HUES6 (cell line): ENCODE data around the gene BCAS3.

Experiments
- H3K27ac ChIP-seq: 2 replicates; pipeline ENCODE4 v1.7.0; 2013; ENCODE audit warnings: low read depth, mild to moderate bottlenecking, low read length, inconsistent platforms
- H3K27me3 ChIP-seq: 2 replicates; pipeline ENCODE4 v1.6.1; 2013; ENCODE audit warnings: low read length; ENCODE audit not compliant: control insufficient read depth, insufficient read depth
- H3K36me3 ChIP-seq: 2 replicates; pipeline ENCODE4 v1.6.1; 2013; ENCODE audit warnings: low read length; ENCODE audit not compliant: control insufficient read depth, insufficient read depth
- H3K4me1 ChIP-seq: 2 replicates; pipeline ENCODE4 v1.6.1; 2013; ENCODE audit warnings: low read length; ENCODE audit not compliant: control insufficient read depth, insufficient read depth
- H3K4me3 ChIP-seq: 2 replicates; pipeline ENCODE4 v1.5.1; 2013; ENCODE audit warnings: low read depth, low read length
- H3K9ac ChIP-seq: one replicate; pipeline ENCODE4 v1.6.1; 2013; ENCODE audit warnings: mild to moderate bottlenecking, low read length
- H3K9me3 ChIP-seq: 2 replicates; pipeline ENCODE4 v1.6.1; 2013; ENCODE audit warnings: low read depth, low read length; ENCODE audit not compliant: control insufficient read depth, insufficient read depth

The BCAS3 gene

GRCh38 chr17:61149862-61150362 lies 472.3 kb downstream of the BCAS3 start:
- H3K27ac ChIP-seq, result no peak overlapping the region
- no peaks in the 10 kb centered on the region for H3K9me3 ChIP-seq
- no peaks in the 10 kb centered on the region for H3K27me3 ChIP-seq
- peaks cover 6% of the 10 kb centered on the region for H3K4me1 ChIP-seq
- no peak overlapping the region for H3K4me3 ChIP-seq
- no peak overlapping the region for H3K9ac ChIP-seq
- H3K36me3 ChIP-seq, result no peaks in the 10 kb centered on the region

- no peak overlapping the region for H3K27ac ChIP-seq
- H3K9ac ChIP-seq, result no peak overlapping the region
- H3K27me3 ChIP-seq, result no peaks in the 10 kb centered on the region
- H3K36me3 ChIP-seq, result no peaks in the 10 kb centered on the region
- H3K4me3 ChIP-seq, result no peak overlapping the region
- H3K9me3 ChIP-seq, result no peaks in the 10 kb centered on the region
- peaks cover 5% of the 10 kb centered on the region for H3K4me1 ChIP-seq
Observed at GRCh38 chr17:61150686-61151299, 473.1 kb downstream of the BCAS3 start.

DNA sequence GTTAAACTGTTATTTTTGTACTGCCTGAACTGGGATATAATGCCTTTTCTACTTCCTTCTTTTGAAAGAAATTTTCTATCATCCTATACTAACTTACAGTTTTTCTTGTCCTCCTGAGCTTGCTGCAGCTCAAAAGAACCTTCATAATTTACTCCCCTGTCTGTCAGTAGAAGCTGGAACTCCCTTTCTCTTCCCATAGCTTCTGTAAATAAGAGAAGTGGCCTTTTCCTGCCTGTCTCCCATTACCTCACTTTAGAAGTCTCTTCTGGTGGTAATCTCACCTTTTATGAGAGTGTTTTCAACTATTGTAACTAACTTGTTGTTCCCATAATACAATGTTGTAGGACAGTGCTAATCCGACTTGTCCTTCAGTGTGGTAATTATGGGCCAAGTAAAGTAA lies 475.2 kb downstream of the BCAS3 start:
- H3K4me1 ChIP-seq, result peaks cover 17% of the 10 kb centered on the region

GRCh38 chr17:61155590-61156237 lies 478.1 kb downstream of the BCAS3 start:
- no peak overlapping the region for H3K9ac ChIP-seq
- no peak overlapping the region for H3K4me3 ChIP-seq
- no peaks in the 10 kb centered on the region for H3K9me3 ChIP-seq
- H3K4me1 ChIP-seq, result peaks cover 32% of the 10 kb centered on the region
- no peaks in the 10 kb centered on the region for H3K36me3 ChIP-seq
- no peak overlapping the region for H3K27ac ChIP-seq
- no peaks in the 10 kb centered on the region for H3K27me3 ChIP-seq

More for the DNA sequence above, 475.2 kb downstream of the BCAS3 start:
- no peak overlapping the region for H3K4me3 ChIP-seq
- H3K27ac ChIP-seq, result no peak overlapping the region
- no peaks in the 10 kb centered on the region for H3K9me3 ChIP-seq
- H3K27me3 ChIP-seq, result no peaks in the 10 kb centered on the region
- no peak overlapping the region for H3K9ac ChIP-seq
- no peaks in the 10 kb centered on the region for H3K36me3 ChIP-seq

DNA sequence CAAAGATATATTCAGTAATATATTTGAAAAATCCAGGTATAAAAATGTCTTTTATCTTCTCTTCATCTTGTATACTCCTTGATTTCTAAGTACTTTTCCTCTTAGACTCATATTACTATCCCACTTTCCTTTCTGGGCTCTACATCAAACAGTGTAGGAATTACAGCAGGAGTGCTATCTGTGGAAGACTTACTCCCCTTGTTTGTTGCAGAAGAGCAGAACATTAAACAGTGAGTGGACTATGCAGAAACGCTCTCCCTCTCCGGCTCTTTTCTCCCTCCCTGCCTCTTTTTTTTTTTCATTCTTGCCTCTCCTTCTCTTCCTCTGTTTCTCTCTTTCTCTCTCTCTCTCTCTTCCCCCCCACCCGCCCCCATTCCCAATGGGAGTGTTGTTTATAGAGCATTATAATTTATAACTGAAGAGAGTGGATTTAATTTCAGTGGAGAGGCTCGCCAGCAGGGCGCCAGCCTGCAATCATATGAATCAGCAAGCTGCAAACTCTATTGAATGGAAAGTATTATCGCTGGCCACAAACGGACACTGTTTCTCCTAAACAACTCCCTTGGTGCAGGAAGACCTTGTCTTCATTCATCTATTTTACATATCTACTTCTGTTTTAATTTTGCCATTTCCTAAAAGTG lies 479.7 kb downstream of the BCAS3 start:
- Histone ChIP-seq H3K27me3 (no peaks in the 10 kb centered on the region), H3K27ac (no peak overlapping the region), H3K4me1 (peaks cover 38% of the 10 kb centered on the region), H3K9ac (no peak overlapping the region), H3K9me3 (no peaks in the 10 kb centered on the region), H3K36me3 (no peaks in the 10 kb centered on the region), H3K4me3 (no peak overlapping the region)

DNA sequence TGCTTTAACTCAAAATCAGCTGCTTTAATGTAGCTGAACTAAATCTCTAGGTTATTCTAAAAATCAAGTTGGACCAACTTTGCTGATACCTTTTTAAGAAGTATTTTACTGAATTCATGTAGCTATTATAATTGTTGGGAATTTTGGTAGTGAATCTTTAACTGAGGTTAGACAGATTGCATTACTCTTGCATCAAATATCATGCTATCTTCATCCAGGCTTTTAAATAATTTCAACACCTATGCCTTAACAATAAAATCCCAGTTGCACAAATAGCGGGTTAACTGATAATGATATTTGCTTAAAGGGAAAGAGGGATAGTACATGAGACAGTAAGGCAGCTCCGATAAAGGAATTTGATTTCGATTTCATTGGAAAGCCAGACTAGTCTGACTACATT lies 480.7 kb downstream of the BCAS3 start:
- Histone ChIP-seq H3K9ac (no peak overlapping the region), H3K27ac (no peak overlapping the region), H3K36me3 (no peaks in the 10 kb centered on the region), H3K4me3 (no peak overlapping the region), H3K27me3 (no peaks in the 10 kb centered on the region), H3K4me1 (peaks cover 38% of the 10 kb centered on the region), H3K9me3 (no peaks in the 10 kb centered on the region)

DNA sequence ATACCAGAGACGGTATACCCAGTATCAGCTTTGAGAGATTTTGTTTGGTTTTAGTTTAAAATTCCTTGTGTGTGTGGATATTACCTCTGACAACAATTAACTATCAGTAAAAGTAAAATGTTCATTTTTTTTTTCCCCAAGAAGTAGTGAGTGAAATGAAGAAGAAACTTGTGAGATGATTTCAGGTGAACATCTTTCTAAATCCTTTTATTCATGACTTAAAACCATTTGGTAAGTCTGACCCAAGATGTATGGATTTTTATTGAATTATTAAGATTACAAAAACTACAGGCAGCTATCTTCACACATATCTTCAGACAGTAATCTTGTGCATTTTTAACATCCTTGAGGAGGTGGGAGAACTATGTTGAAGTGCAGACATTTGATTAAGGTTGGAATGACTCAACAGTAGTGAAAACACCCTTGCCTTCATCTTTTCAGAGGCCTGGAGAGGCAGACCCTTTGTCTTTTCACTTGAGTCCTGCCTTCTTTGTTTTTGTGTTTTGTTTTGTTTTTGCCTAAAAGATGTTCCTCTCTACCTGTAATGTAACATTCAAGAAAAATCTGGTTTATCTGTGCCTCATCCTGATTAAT lies 481.7 kb downstream of the BCAS3 start:
- H3K4me1 ChIP-seq, result peaks cover 38% of the 10 kb centered on the region
- H3K27me3 ChIP-seq, result no peaks in the 10 kb centered on the region
- H3K9ac ChIP-seq, result no peak overlapping the region
- H3K36me3 ChIP-seq, result no peaks in the 10 kb centered on the region
- peak overlapping the region; percentile 35; the same call in 1 of the 2 replicates for H3K27ac ChIP-seq
- peaks cover 4% of the 10 kb centered on the region; the same call in 1 of the 2 replicates for H3K9me3 ChIP-seq
- no peak overlapping the region for H3K4me3 ChIP-seq

- H3K4me3 ChIP-seq, result no peak overlapping the region
- peaks cover 38% of the 10 kb centered on the region for H3K4me1 ChIP-seq
- no peaks in the 10 kb centered on the region for H3K27me3 ChIP-seq
- H3K27ac ChIP-seq, result no peak overlapping the region
- H3K9ac ChIP-seq, result no peak overlapping the region
- peaks cover 9% of the 10 kb centered on the region; the same call in 1 of the 2 replicates for H3K9me3 ChIP-seq
- H3K36me3 ChIP-seq, result no peaks in the 10 kb centered on the region
Observed at GRCh38 chr17:61160204-61160603, 482.6 kb downstream of the BCAS3 start.

DNA sequence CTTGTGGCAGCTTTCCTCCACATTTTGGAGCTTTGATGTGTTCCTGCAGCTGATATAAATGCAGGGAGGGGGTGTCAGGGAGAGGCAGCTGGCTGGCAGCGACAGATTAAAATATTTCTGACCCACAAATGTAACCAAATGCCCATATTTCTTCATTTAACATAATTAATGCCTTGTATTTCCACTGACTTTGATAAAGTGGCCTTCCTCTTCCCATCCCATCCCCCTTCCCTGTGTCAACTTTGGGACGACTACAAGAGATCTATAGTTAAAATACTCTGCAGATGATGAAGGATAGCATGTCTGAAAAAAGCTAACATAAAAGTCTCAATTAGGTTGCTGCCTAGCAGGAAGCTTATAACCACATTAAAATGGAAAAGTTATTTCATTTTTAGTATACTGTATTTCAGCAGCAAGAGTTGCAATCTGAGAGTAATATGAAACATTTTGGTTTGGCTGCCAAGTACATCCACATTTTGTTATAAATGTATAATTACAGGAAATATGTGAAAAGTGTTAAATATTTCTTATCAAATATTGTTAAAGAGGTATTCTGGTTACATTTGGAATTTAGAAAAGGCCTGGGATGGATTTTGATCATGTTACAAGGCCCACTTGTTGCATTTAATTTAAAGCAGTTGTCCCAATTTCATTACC lies 483.3 kb downstream of the BCAS3 start:
- peaks cover 9% of the 10 kb centered on the region; the same call in 1 of the 2 replicates for H3K9me3 ChIP-seq
- no peaks in the 10 kb centered on the region for H3K27me3 ChIP-seq
- H3K36me3 ChIP-seq, result no peaks in the 10 kb centered on the region
- H3K9ac ChIP-seq, result no peak overlapping the region
- H3K4me3 ChIP-seq, result no peak overlapping the region
- H3K27ac ChIP-seq, result no peak overlapping the region
- H3K4me1 ChIP-seq, result peaks cover 32% of the 10 kb centered on the region

DNA sequence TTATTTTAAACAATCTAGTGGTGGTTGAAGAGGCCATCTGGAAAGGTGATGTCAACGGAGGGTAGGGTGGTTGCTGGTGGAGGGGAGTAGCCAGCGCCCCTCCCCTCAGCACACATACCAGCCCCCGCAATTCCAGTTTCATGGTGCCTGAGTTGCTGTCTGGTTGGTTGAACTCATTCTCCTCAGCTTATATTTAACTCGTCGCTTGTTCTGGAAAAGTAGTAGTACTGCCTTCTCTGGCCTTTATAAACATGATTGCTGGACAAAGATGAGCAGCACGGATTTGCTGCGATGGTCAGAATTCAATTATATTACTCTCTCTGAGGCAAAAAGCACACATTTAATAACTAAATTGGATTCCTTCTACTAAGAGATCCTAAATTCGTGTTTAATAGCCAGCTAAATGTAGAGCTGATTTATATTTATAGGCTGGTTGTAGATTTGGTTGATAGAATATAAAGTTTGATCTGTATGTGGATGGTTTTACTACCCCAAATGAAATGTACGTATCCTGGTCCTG lies 484.0 kb downstream of the BCAS3 start:
- no peaks in the 10 kb centered on the region for H3K36me3 ChIP-seq
- peaks cover 25% of the 10 kb centered on the region for H3K4me1 ChIP-seq
- peaks cover 9% of the 10 kb centered on the region; the same call in 1 of the 2 replicates for H3K9me3 ChIP-seq

More for the DNA sequence above, 484.0 kb downstream of the BCAS3 start:
- no peak overlapping the region for H3K27ac ChIP-seq
- H3K27me3 ChIP-seq, result no peaks in the 10 kb centered on the region
- no peak overlapping the region for H3K4me3 ChIP-seq
- no peak overlapping the region for H3K9ac ChIP-seq
